LNCaP clone FGC (cell line): ENCODE measurements around the gene SLC16A2.

Source experiments
- DNase-seq: peaks from one replicate; pipeline ENCODE4 v3.0.0-alpha.2; 2011; ENCODE audit warnings: low read depth
- H3K4me3 ChIP-seq: 2 replicates; pipeline ENCODE4 v1.5.1; 2011; ENCODE audit warnings: mild to moderate bottlenecking, low read depth, low read length, control low read depth
- CTCF ChIP-seq: IDR thresholded peaks from 2 replicates; pipeline ENCODE4 v1.5.1; 2012; ENCODE audit warnings: mild to moderate bottlenecking; ENCODE audit not compliant: control insufficient read depth, insufficient read depth; ENCODE audit errors: extremely low read depth

The SLC16A2 gene

GRCh38 chrX:74395556-74395955 is 25.7 kb upstream of the SLC16A2 start:
- TF ChIP-seq CTCF: no peak
- no peak for DNase-seq
- no peak overlapping the region for H3K4me3 ChIP-seq

- H3K4me3 ChIP-seq: no peak overlapping the region
- TF ChIP-seq CTCF: no peak
- no peak for DNase-seq
Measured at GRCh38 chrX:74405973-74406489, 15.3 kb upstream of the SLC16A2 start.

GRCh38 chrX:74408304-74408703 is 13.0 kb upstream of the SLC16A2 start:
- no peak for DNase-seq
- no peak for TF ChIP-seq CTCF
- H3K4me3 ChIP-seq: no peak overlapping the region

GRCh38 chrX:74419864-74420195 is 1.5 kb upstream of the SLC16A2 start:
- TF ChIP-seq CTCF: no peak
- peak overlapping the region; percentile 60 for H3K4me3 ChIP-seq
- no peak for DNase-seq

GRCh38 chrX:74420196-74421035 is 877 bp upstream of the SLC16A2 start:
- peak overlapping the region; percentile 60 for H3K4me3 ChIP-seq
- peak; percentile 66 for DNase-seq
- TF ChIP-seq CTCF: no peak

- no peak for DNase-seq
- peak overlapping the region; percentile 60 for H3K4me3 ChIP-seq
- TF ChIP-seq CTCF: no peak
Measured at GRCh38 chrX:74421740-74422352, 553 bp downstream of the SLC16A2 start.
